ENCODE results near the gene CRIP2. TPM values are rescaled to one million over a fixed set of nuclear protein-coding genes. Genes with fewer than 3 reads are reported as not detected.

The CRIP2 gene
- total RNA-seq, 1 donor from 2014 or later = 71.8 TPM

DNA sequence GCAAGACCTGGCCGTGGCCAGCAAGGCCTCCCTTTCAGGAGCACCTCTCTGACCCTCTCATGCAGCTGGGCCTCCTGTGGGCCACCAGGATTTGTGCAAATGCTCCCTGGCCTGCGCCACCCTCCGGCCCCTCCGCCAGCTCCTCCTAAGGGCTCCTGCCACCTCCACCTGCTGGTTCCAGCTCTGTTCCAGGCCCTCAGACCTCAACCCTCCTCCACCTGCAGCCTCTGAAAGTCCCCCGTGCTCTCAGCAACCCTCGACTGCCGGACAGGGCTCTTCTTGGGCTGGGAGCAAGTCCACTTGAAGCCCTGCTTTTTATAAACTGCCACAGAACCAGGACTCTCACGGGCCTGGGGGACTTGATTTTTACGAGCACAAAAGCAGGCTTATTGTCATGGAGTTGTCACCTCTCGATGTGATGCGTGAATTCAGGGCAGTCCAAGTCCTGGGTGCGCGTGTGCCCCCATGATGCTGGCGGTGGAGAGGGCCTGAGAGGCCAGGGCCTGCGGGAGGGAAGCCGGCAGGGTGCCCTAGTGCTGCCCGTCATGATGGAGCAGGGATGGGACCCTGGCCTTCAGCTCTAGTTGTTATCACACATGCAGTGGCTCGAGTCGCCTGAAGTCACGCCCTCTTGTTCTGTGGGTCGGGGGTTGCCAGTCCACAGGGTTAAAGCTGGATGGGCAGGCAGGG, 25.6 kb downstream of the CRIP2 start:
- no peaks in the 10 kb centered on the region for H3K4me1 Mint-ChIP-seq (ENCODE audit: low read depth, unreplicated experiment)
- H3K27me3 Mint-ChIP-seq (ENCODE audit: low read depth, unreplicated experiment) = peaks cover 10% of the 10 kb centered on the region
- H3K36me3 Mint-ChIP-seq (ENCODE audit: low read depth, unreplicated experiment) = no peaks in the 10 kb centered on the region
- no peaks in the 10 kb centered on the region for H3K79me2 ChIP-seq (ENCODE audit: insufficient read depth, low read length)
- no peaks in the 10 kb centered on the region for H4K20me1 ChIP-seq (ENCODE audit: insufficient read depth, low read length)
- no peaks in the 10 kb centered on the region for H3K9me3 ChIP-seq (ENCODE audit: insufficient read depth, low read depth, low read length)
- H3K27ac ChIP-seq (ENCODE audit: low read depth, low read length) = no peak overlapping the region
- H3K4me2 ChIP-seq (ENCODE audit: low read length) = no peak overlapping the region
- no peak for FAIRE-seq
- H3K9me3 Mint-ChIP-seq (ENCODE audit: unreplicated experiment) = no peaks in the 10 kb centered on the region
- H3K27me3 ChIP-seq (ENCODE audit: insufficient read depth, low read length) = no peaks in the 10 kb centered on the region
- H3K4me3 ChIP-seq (ENCODE audit: insufficient read depth, low read depth, low read length) = no peak overlapping the region
- H3K36me3 ChIP-seq (ENCODE audit: insufficient read depth, low read length) = no peaks in the 10 kb centered on the region
- H3K4me3 Mint-ChIP-seq (ENCODE audit: unreplicated experiment) = no peak overlapping the region
- TF ChIP-seq CTCF (IDR thresholded peaks at IDR 0.05; ENCODE audit: insufficient read depth, low read depth, low read length) (no peak), EZH2 (IDR thresholded peaks at IDR 0.05; ENCODE audit: insufficient read depth, low read length) (no peak)
- H3K4me1 ChIP-seq (ENCODE audit: insufficient read depth, low read length) = no peaks in the 10 kb centered on the region
- H2AFZ ChIP-seq (ENCODE audit: low read depth, low read length) = no peak overlapping the region
- no peak overlapping the region for H3K9ac ChIP-seq (ENCODE audit: low read length)
- no peak for DNase-seq (ENCODE audit: low read depth)
- H3K27ac Mint-ChIP-seq (ENCODE audit: unreplicated experiment) = no peak overlapping the region

- no peak overlapping the region for H3K27ac ChIP-seq (ENCODE audit: low read depth, low read length)
- H3K4me3 Mint-ChIP-seq (ENCODE audit: unreplicated experiment) = no peak overlapping the region
- no peaks in the 10 kb centered on the region for H3K36me3 ChIP-seq (ENCODE audit: insufficient read depth, low read length)
- no peaks in the 10 kb centered on the region for H4K20me1 ChIP-seq (ENCODE audit: insufficient read depth, low read length)
- peaks cover 10% of the 10 kb centered on the region for H3K27me3 Mint-ChIP-seq (ENCODE audit: low read depth, unreplicated experiment)
- H3K4me1 ChIP-seq (ENCODE audit: insufficient read depth, low read length) = no peaks in the 10 kb centered on the region
- DNase-seq (ENCODE audit: low read depth) (no peak), FAIRE-seq (no peak)
- TF ChIP-seq CTCF (IDR thresholded peaks at IDR 0.05; ENCODE audit: insufficient read depth, low read depth, low read length) = no peak
- no peak for TF ChIP-seq EZH2 (IDR thresholded peaks at IDR 0.05; ENCODE audit: insufficient read depth, low read length)
- no peaks in the 10 kb centered on the region for H3K79me2 ChIP-seq (ENCODE audit: insufficient read depth, low read length)
- H2AFZ ChIP-seq (ENCODE audit: low read depth, low read length) = no peak overlapping the region
- no peak overlapping the region for H3K27ac Mint-ChIP-seq (ENCODE audit: unreplicated experiment)
- no peak overlapping the region for H3K4me2 ChIP-seq (ENCODE audit: low read length)
- no peaks in the 10 kb centered on the region for H3K27me3 ChIP-seq (ENCODE audit: insufficient read depth, low read length)
- no peak overlapping the region for H3K9ac ChIP-seq (ENCODE audit: low read length)
- no peaks in the 10 kb centered on the region for H3K9me3 ChIP-seq (ENCODE audit: insufficient read depth, low read depth, low read length)
- no peaks in the 10 kb centered on the region for H3K36me3 Mint-ChIP-seq (ENCODE audit: low read depth, unreplicated experiment)
- no peaks in the 10 kb centered on the region for H3K9me3 Mint-ChIP-seq (ENCODE audit: unreplicated experiment)
- H3K4me3 ChIP-seq (ENCODE audit: insufficient read depth, low read depth, low read length) = no peak overlapping the region
- H3K4me1 Mint-ChIP-seq (ENCODE audit: low read depth, unreplicated experiment) = no peaks in the 10 kb centered on the region
Measured at GRCh38 chr14:105500726-105501101, 26.1 kb downstream of the CRIP2 start.

- H3K27me3 Mint-ChIP-seq (ENCODE audit: low read depth, unreplicated experiment) = peaks cover 10% of the 10 kb centered on the region
- Histone ChIP-seq H3K4me1 (ENCODE audit: insufficient read depth, low read length) (no peaks in the 10 kb centered on the region), H3K4me2 (ENCODE audit: low read length) (no peak overlapping the region), H3K9ac (ENCODE audit: low read length) (no peak overlapping the region), H3K9me3 (ENCODE audit: insufficient read depth, low read depth, low read length) (no peaks in the 10 kb centered on the region), H4K20me1 (ENCODE audit: insufficient read depth, low read length) (no peaks in the 10 kb centered on the region), H3K27me3 (ENCODE audit: insufficient read depth, low read length) (no peaks in the 10 kb centered on the region), H3K36me3 (ENCODE audit: insufficient read depth, low read length) (no peaks in the 10 kb centered on the region), H3K79me2 (ENCODE audit: insufficient read depth, low read length) (no peaks in the 10 kb centered on the region), H3K27ac (ENCODE audit: low read depth, low read length) (no peak overlapping the region), H3K4me3 (ENCODE audit: insufficient read depth, low read depth, low read length) (no peak overlapping the region), H2AFZ (ENCODE audit: low read depth, low read length) (no peak overlapping the region)
- no peaks in the 10 kb centered on the region for H3K36me3 Mint-ChIP-seq (ENCODE audit: low read depth, unreplicated experiment)
- no peak overlapping the region for H3K4me3 Mint-ChIP-seq (ENCODE audit: unreplicated experiment)
- FAIRE-seq (no peak), DNase-seq (ENCODE audit: low read depth) (no peak)
- no peaks in the 10 kb centered on the region for H3K9me3 Mint-ChIP-seq (ENCODE audit: unreplicated experiment)
- no peaks in the 10 kb centered on the region for H3K4me1 Mint-ChIP-seq (ENCODE audit: low read depth, unreplicated experiment)
- H3K27ac Mint-ChIP-seq (ENCODE audit: unreplicated experiment) = no peak overlapping the region
- TF ChIP-seq CTCF (IDR thresholded peaks at IDR 0.05; ENCODE audit: insufficient read depth, low read depth, low read length) (no peak), EZH2 (IDR thresholded peaks at IDR 0.05; ENCODE audit: insufficient read depth, low read length) (no peak)
Measured at GRCh38 chr14:105501504-105502291, 27.1 kb downstream of the CRIP2 start.
